PC-9 (cell line): ENCODE results near the gene ABCA7.

ENCODE experiments used
- EZH2 ChIP-seq: fragments of 200-600 bp; sonication (generic); IDR thresholded peaks from 2 replicates; pipeline ENCODE4 v1.8.0; 2017; ENCODE audit warnings: antibody characterized with exemption, low read depth
- TF ChIP-seq, protein P1 (sequence below): fragments of 200-600 bp; sonication (generic); conservative IDR thresholded peaks from 2 replicates; pipeline ENCODE4 v1.6.1; 2017; ENCODE audit warnings: mixed run types, antibody characterized with exemption, mild to moderate bottlenecking, moderate library complexity

DNA sequence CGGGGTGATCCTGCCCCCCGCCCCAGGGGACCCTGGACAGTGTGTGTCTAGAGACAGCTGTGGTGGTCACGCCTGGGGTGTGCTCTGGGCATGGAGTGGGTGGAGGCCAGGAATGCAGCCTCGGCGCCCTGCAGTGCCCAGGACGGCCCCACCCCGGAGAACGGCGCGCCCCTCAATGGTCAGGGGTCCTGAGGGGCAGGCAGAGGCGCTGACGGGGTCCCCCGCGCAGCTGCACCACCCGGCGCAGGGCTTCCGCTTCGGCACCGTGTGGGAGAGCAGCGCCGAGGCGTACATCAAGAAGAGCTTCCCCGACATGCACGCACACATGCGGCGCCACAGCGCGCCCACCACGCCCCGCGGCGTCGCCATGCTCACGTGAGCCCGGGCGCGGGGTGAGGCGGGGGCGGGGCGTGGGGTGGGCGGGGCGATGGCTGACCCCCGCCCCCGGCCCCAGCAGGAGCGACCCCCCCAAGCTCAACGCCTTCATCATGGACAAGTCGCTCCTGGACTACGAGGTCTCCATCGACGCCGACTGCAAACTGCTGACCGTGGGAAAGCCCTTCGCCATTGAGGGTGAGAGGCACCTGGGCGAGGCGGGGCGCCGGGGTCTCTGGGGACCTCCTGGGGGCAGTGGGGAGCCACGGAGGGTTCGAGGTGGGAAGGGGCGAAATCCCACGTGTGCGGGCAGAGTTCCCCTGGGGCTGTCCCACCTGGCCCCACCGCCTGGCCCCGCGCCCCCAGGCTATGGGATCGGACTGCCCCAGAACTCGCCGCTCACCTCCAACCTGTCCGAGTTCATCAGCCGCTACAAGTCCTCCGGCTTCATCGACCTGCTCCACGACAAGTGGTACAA, 32.3 kb upstream of the ABCA7 start:
- TF ChIP-seq, protein P1, sequence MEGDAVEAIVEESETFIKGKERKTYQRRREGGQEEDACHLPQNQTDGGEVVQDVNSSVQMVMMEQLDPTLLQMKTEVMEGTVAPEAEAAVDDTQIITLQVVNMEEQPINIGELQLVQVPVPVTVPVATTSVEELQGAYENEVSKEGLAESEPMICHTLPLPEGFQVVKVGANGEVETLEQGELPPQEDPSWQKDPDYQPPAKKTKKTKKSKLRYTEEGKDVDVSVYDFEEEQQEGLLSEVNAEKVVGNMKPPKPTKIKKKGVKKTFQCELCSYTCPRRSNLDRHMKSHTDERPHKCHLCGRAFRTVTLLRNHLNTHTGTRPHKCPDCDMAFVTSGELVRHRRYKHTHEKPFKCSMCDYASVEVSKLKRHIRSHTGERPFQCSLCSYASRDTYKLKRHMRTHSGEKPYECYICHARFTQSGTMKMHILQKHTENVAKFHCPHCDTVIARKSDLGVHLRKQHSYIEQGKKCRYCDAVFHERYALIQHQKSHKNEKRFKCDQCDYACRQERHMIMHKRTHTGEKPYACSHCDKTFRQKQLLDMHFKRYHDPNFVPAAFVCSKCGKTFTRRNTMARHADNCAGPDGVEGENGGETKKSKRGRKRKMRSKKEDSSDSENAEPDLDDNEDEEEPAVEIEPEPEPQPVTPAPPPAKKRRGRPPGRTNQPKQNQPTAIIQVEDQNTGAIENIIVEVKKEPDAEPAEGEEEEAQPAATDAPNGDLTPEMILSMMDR, result no peak
- no peak for TF ChIP-seq EZH2
